Measurements from ENCODE around the gene CUEDC2.

CUEDC2 gene

DNA sequence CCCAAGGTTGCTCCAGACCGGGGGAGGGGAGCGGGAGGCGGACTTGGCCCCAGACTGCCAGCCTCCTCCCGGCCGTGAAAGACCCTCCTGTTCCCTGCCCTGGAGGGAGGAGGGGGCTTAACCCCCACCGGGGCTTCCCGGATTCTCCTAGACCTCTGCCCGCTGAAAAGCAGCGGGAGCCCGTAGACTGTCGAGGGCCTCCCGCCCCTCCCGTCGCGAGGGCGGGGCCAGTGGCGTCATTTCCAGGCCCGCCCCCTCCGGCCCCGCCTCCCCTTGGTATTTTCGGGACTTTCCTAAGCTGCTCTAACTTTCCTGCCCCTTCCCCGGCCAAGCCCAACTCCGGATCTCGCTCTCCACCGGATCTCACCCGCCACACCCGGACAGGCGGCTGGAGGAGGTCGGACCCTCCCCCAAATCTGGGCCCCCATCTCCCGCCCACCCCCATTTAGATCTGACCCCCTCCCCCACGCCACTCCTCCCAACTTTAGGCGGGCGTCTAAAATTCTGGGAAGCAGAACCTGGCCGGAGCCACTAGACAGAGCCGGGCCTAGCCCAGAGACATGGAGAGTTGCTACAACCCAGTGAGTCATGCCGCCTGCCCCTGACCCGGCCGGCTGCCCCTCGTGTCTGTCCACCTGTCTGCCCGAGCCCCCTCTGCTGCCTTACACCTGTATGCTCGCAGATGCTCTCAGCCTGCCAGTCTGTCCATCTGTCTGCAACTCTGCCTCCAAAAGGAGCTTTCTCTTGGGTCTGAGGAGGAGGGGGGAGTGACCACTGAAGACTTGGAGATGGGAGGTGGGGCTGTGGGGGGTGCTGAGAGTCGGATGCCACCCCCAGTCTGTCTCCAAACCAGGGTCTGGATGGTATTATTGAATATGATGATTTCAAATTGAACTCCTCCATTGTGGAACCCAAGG is 36.7 kb downstream of the CUEDC2 start, which contains the start of gene NFKB2 (continued):
- TF ChIP-seq ZNF391 (tag by site-specific recombination; IDR thresholded peaks at IDR 0.05; ENCODE audit: borderline replicate concordance, low read depth) (no peak; the same call in 1 of the 2 replicates), ZNF777 (tag by site-specific recombination; IDR thresholded peaks at IDR 0.05; ENCODE audit: borderline replicate concordance) (peak; percentile 55; the same call in 1 of the 2 replicates), EGR2 (tag by site-specific recombination; IDR thresholded peaks at IDR 0.05; ENCODE audit: low read depth) (no peak), ZBTB7A (tag by site-specific recombination; IDR thresholded peaks at IDR 0.05; ENCODE audit: low read depth) (0 out of 2 replicates have a peak, but pooled peaks have one; percentile 55)

DNA sequence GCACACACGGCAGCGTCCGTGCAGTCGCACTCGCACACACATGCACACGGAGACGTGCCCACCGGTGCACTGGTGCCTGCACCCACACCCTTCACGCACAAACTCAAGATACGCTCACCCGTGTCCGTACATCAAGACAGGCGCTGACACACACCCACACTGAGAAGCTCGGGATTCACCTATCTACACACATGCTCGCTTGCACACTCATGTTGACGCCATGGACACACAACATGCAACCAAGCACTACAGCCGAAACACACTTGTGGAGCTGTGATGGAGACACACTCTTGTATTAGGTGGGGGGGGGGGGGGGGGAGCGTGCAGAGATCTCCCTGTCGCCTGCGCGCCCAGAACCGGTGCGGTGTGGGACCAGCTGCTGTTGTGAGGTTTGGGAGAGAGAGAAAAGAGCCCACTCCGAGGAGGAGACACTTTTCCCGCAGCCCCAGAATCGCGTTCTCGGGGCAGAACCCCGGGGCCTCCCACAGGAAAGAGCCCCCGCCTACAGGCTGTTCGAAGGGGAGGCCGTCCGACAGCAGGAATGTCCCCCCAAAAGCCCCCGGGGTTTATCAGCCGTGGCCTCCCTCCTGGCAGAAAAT is 37.5 kb downstream of the CUEDC2 start:
- Histone ChIP-seq H3K4me3 (ENCODE audit: low read depth, low read length) (peak overlapping the region; percentile 58), H3K36me3 (ENCODE audit: control insufficient read depth in 2 of 2, insufficient read depth in 1 of 2, low read length in 2 of 2) (peaks cover 0 to 11% of the 10 kb centered on the region in 2 experiments; a peak in 1 of 3 replicates), H3K4me1 (ENCODE audit: control insufficient read depth, insufficient read depth, low read length) (peaks cover 5% of the 10 kb centered on the region; the same call in 1 of the 2 replicates), H3K9me3 (ENCODE audit: control insufficient read depth, insufficient read depth, low read depth, low read length) (no peaks in the 10 kb centered on the region), H3K27ac (ENCODE audit: extremely low read depth, low read depth, low read length) (no peak overlapping the region; the same call in 1 of the 2 replicates)
- ChIA-PET CTCF (interaction anchor here (0.6 to 4.5 kb wide), 9 partner anchors 10 to 191 kb away, joined by 3 to 57 read pairs (median 5); partner anchors contain the start of gene FBXL15), POLR2A (interaction anchor here (0.5 to 2.4 kb wide), 6 partner anchors 9 to 262 kb away, joined by 3 to 8 read pairs (median 3); partner anchors contain the start of gene CUEDC2)
- TF ChIP-seq ZFP69B (tag by site-specific recombination; IDR thresholded peaks at IDR 0.05) (0 out of 2 replicates have a peak, but pooled peaks have one; percentile 8), IKZF3 (tag by site-specific recombination; IDR thresholded peaks at IDR 0.05) (no peak), TCF7L2 (IDR thresholded peaks at IDR 0.05; ENCODE audit: borderline replicate concordance, low read depth, low read length) (no peak), ZNF561 (tag by site-specific recombination; IDR thresholded peaks at IDR 0.05; ENCODE audit: borderline replicate concordance) (peak; percentile 51; the same call in 1 of the 2 replicates), ZNF433 (tag by site-specific recombination; IDR thresholded peaks at IDR 0.05; ENCODE audit: low read depth) (no peak), PRDM1 (tag by site-specific recombination; IDR thresholded peaks at IDR 0.05) (no peak), YY2 (tag by site-specific recombination; IDR thresholded peaks at IDR 0.05) (no peak), ZNF48 (tag by site-specific recombination; IDR thresholded peaks at IDR 0.05) (no peak), ZNF214 (tag by site-specific recombination; IDR thresholded peaks at IDR 0.05; ENCODE audit: borderline replicate concordance) (no peak), ZBTB20 (tag by site-specific recombination; IDR thresholded peaks at IDR 0.05) (no peak), ZNF133 (tag by site-specific recombination; IDR thresholded peaks at IDR 0.05) (no peak), ZNF184 (tag by site-specific recombination; IDR thresholded peaks at IDR 0.05) (0 out of 2 replicates have a peak, but pooled peaks have one; percentile 8), ZFP37 (tag by site-specific recombination; IDR thresholded peaks at IDR 0.05) (no peak), ZNF776 (tag by site-specific recombination; IDR thresholded peaks at IDR 0.05; ENCODE audit: borderline replicate concordance) (no peak), ZNF211 (tag by site-specific recombination; IDR thresholded peaks at IDR 0.05; ENCODE audit: low read depth) (no peak), ZNF544 (tag by site-specific recombination; IDR thresholded peaks at IDR 0.05) (no peak), GLIS2 (tag by site-specific recombination; IDR thresholded peaks at IDR 0.05) (no peak; the same call in 1 of the 2 replicates)
- TF ChIP-seq, protein P1, sequence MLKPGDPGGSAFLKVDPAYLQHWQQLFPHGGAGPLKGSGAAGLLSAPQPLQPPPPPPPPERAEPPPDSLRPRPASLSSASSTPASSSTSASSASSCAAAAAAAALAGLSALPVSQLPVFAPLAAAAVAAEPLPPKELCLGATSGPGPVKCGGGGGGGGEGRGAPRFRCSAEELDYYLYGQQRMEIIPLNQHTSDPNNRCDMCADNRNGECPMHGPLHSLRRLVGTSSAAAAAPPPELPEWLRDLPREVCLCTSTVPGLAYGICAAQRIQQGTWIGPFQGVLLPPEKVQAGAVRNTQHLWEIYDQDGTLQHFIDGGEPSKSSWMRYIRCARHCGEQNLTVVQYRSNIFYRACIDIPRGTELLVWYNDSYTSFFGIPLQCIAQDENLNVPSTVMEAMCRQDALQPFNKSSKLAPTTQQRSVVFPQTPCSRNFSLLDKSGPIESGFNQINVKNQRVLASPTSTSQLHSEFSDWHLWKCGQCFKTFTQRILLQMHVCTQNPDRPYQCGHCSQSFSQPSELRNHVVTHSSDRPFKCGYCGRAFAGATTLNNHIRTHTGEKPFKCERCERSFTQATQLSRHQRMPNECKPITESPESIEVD (tag by site-specific recombination; IDR thresholded peaks at IDR 0.05) = no peak
- TF ChIP-seq, protein P2, sequence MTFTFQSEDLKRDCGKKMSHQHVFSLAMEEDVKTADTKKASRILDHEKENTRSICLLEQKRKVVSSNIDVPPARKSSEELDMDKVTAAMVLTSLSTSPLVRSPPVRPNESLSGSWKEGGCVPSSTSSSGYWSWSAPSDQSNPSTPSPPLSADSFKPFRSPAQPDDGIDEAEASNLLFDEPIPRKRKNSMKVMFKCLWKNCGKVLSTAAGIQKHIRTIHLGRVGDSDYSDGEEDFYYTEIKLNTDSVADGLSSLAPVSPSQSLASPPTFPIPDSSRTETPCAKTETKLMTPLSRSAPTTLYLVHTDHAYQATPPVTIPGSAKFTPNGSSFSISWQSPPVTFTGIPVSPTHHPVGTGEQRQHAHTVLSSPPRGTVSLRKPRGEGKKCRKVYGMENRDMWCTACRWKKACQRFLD (tag by site-specific recombination; IDR thresholded peaks at IDR 0.05) = no peak
- TF ChIP-seq, protein P3, sequence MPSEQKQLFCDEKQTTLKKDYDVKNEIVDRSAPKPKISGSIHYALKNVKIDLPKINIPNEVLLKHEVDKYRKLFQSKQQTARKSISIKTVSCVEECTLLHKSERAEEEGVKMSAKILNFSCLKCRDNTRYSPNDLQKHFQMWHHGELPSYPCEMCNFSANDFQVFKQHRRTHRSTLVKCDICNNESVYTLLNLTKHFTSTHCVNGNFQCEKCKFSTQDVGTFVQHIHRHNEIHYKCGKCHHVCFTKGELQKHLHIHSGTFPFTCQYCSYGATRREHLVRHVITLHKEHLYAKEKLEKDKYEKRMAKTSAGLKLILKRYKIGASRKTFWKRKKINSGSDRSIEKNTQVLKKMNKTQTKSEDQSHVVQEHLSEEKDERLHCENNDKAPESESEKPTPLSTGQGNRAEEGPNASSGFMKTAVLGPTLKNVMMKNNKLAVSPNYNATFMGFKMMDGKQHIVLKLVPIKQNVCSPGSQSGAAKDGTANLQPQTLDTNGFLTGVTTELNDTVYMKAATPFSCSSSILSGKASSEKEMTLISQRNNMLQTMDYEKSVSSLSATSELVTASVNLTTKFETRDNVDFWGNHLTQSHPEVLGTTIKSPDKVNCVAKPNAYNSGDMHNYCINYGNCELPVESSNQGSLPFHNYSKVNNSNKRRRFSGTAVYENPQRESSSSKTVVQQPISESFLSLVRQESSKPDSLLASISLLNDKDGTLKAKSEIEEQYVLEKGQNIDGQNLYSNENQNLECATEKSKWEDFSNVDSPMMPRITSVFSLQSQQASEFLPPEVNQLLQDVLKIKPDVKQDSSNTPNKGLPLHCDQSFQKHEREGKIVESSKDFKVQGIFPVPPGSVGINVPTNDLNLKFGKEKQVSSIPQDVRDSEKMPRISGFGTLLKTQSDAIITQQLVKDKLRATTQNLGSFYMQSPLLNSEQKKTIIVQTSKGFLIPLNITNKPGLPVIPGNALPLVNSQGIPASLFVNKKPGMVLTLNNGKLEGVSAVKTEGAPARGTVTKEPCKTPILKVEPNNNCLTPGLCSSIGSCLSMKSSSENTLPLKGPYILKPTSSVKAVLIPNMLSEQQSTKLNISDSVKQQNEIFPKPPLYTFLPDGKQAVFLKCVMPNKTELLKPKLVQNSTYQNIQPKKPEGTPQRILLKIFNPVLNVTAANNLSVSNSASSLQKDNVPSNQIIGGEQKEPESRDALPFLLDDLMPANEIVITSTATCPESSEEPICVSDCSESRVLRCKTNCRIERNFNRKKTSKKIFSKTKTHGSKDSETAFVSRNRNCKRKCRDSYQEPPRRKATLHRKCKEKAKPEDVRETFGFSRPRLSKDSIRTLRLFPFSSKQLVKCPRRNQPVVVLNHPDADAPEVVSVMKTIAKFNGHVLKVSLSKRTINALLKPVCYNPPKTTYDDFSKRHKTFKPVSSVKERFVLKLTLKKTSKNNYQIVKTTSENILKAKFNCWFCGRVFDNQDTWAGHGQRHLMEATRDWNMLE (tag by site-specific recombination; conservative IDR thresholded peaks at IDR 0.05; ENCODE audit: low read depth) = no peak
- TF ChIP-seq, protein P4, sequence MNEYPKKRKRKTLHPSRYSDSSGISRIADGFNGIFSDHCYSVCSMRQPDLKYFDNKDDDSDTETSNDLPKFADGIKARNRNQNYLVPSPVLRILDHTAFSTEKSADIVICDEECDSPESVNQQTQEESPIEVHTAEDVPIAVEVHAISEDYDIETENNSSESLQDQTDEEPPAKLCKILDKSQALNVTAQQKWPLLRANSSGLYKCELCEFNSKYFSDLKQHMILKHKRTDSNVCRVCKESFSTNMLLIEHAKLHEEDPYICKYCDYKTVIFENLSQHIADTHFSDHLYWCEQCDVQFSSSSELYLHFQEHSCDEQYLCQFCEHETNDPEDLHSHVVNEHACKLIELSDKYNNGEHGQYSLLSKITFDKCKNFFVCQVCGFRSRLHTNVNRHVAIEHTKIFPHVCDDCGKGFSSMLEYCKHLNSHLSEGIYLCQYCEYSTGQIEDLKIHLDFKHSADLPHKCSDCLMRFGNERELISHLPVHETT (tag by site-specific recombination; IDR thresholded peaks at IDR 0.05) = no peak
